Astrocyte (in vitro differentiated cells and primary cell): Measurements from ENCODE around the gene KRTAP10-2.

Experiments
- CTCF ChIP-seq: IDR thresholded peaks from 2 replicates; pipeline ENCODE4 v1.5.1; 2011; ENCODE audit warnings: low read depth, mild to moderate bottlenecking, inconsistent platforms, low read length, moderate library complexity; ENCODE audit not compliant: insufficient read depth
- EZH2 ChIP-seq: IDR thresholded peaks from 2 replicates; pipeline ENCODE4 v1.6.1; 2012; ENCODE audit warnings: mild to moderate bottlenecking, low read length, inconsistent platforms; ENCODE audit not compliant: insufficient read depth

GRCh38 chr21:44599264-44600029 is 48.1 kb upstream of the KRTAP10-2 start:
- TF ChIP-seq EZH2 (no peak), CTCF (no peak)
